Keratinocyte (primary cell): Measurements from ENCODE around the gene AVPR2. TPM values are rescaled to one million over a fixed set of nuclear protein-coding genes. Genes with fewer than 3 reads are reported as not detected.

Source experiments
- DNase-seq: peaks from one replicate; pipeline ENCODE4 v3.0.0-alpha.2; 2011; ENCODE audit warnings: low read depth, missing footprints, low spot score
- FAIRE-seq: peaks from 2 replicates; lab custom pipeline; 2011; peaks lifted over from hg19 to GRCh38; lab: Jason Lieb, UNC
- H2AFZ ChIP-seq: 2 replicates; pipeline ENCODE4 v1.6.0; 2012; ENCODE audit warnings: low read length, control low read depth, inconsistent platforms; ENCODE audit not compliant: control insufficient read depth
- H3K27ac ChIP-seq: 2 replicates; pipeline ENCODE4 v1.5.1; 2011; ENCODE audit warnings: low read length; ENCODE audit not compliant: control insufficient read depth, insufficient read depth
- H3K27me3 ChIP-seq: 3 replicates; pipeline ENCODE4 v1.6.0; 2011; ENCODE audit warnings: low read length; ENCODE audit not compliant: control insufficient read depth, insufficient read depth; ENCODE audit errors: extremely low read depth
- H3K36me3 ChIP-seq, 2 experiments: 2 replicates in 1 of 2; 3 replicates in 1 of 2; pipeline ENCODE4 v1.5.1; 2011; ENCODE audit warnings: low read length in 2 of 2, mild to moderate bottlenecking in 1 of 2; ENCODE audit not compliant: control insufficient read depth in 2 of 2, insufficient read depth in 2 of 2; ENCODE audit errors: extremely low read depth in 1 of 2
- H3K4me1 ChIP-seq: 3 replicates; pipeline ENCODE4 v1.5.1; 2011; ENCODE audit warnings: low read length; ENCODE audit not compliant: control insufficient read depth, insufficient read depth; ENCODE audit errors: extremely low read depth
- H3K4me2 ChIP-seq: 3 replicates; pipeline ENCODE4 v1.6.0; 2011; ENCODE audit warnings: low read depth, low read length; ENCODE audit not compliant: control insufficient read depth, insufficient read depth; ENCODE audit errors: extremely low read depth
- H3K4me3 ChIP-seq, 3 experiments: fragments of 200-600 bp in 1 of 3; sonication (generic) in 1 of 3; 2 replicates in 2 of 3; 3 replicates in 1 of 3; pipeline ENCODE4 v1.5.1; 2011 to 2016; ENCODE audit warnings: low read length in 3 of 3, mild to moderate bottlenecking in 3 of 3, control low read depth in 2 of 3, inconsistent platforms in 1 of 3, low read depth in 1 of 3, mixed read lengths in 1 of 3, mixed run types in 1 of 3, moderate library complexity in 1 of 3; ENCODE audit not compliant: control insufficient read depth in 2 of 3, insufficient read depth in 2 of 3; ENCODE audit errors: extremely low read depth in 1 of 3
- H3K79me2 ChIP-seq: 2 replicates; pipeline ENCODE4 v1.6.0; 2012; ENCODE audit warnings: low read length; ENCODE audit not compliant: control insufficient read depth, insufficient read depth
- H3K9ac ChIP-seq: 3 replicates; pipeline ENCODE4 v1.6.0; 2011; ENCODE audit warnings: low read length; ENCODE audit not compliant: control insufficient read depth, insufficient read depth; ENCODE audit errors: extremely low read depth
- H3K9me1 ChIP-seq: 3 replicates; pipeline ENCODE4 v1.6.0; 2011; ENCODE audit warnings: low read length; ENCODE audit not compliant: control insufficient read depth, insufficient read depth; ENCODE audit errors: extremely low read depth
- H3K9me3 ChIP-seq: 2 replicates; pipeline ENCODE4 v1.5.1; 2012; ENCODE audit warnings: low read depth, low read length; ENCODE audit not compliant: control insufficient read depth
- H4K20me1 ChIP-seq: 3 replicates; pipeline ENCODE4 v1.6.0; 2011; ENCODE audit warnings: low read length; ENCODE audit not compliant: control insufficient read depth, insufficient read depth; ENCODE audit errors: extremely low read depth
- EZH2 ChIP-seq: IDR thresholded peaks from one replicate; pipeline ENCODE4 v1.6.1; 2012; ENCODE audit warnings: inconsistent platforms, mild to moderate bottlenecking, low read length, moderate library complexity
- dilution Hi-C: fragments of 300-500 bp; cut with MboI; formaldehyde crosslinking; loops from one replicate; pipeline ENCODE4 v1.7.0; 2020; ENCODE audit warnings: low sequenced_read_pairs; ENCODE audit not compliant: extremely low pct_ligation_motif_present
- polyA plus RNA-seq, 5 experiments: library from polyadenylated mRNA; depleted of rRNA in 3 of 5; stranded (reverse) in 3 of 5; stranded (forward) in 1 of 5; unstranded in 1 of 5; fragments of >200 nt; gene quantifications; 1 replicate in 1 of 5; 2 replicates in 3 of 5; 3 replicates in 1 of 5; pipeline versions ENCODE4 v1.2.1 to v1.2.3, GENCODE V29; 2011 to 2012; ENCODE audit warnings: missing spikeins in 2 of 5, low read depth in 1 of 5, low replicate concordance in 1 of 5
- TF ChIP-seq, protein P1 (sequence below), 3 experiments: IDR thresholded peaks in 1 of 3; conservative IDR thresholded peaks in 1 of 3; optimal IDR thresholded peaks in 1 of 3; 2 replicates in 2 of 3; 3 replicates in 1 of 3; pipeline versions ENCODE3 to v1.5.1; 2011; ENCODE audit warnings: low read length in 3 of 3, mild to moderate bottlenecking in 3 of 3, moderate library complexity in 2 of 3, control low read depth in 1 of 3, inconsistent platforms in 1 of 3; ENCODE audit not compliant: insufficient read depth in 2 of 3; ENCODE audit errors: extremely low read depth in 1 of 3

The AVPR2 gene
- polyA plus RNA-seq, 1 donor (not counting 4 experiments of a cell fraction or from before 2014, with no cell fraction given), result not detected

DNA sequence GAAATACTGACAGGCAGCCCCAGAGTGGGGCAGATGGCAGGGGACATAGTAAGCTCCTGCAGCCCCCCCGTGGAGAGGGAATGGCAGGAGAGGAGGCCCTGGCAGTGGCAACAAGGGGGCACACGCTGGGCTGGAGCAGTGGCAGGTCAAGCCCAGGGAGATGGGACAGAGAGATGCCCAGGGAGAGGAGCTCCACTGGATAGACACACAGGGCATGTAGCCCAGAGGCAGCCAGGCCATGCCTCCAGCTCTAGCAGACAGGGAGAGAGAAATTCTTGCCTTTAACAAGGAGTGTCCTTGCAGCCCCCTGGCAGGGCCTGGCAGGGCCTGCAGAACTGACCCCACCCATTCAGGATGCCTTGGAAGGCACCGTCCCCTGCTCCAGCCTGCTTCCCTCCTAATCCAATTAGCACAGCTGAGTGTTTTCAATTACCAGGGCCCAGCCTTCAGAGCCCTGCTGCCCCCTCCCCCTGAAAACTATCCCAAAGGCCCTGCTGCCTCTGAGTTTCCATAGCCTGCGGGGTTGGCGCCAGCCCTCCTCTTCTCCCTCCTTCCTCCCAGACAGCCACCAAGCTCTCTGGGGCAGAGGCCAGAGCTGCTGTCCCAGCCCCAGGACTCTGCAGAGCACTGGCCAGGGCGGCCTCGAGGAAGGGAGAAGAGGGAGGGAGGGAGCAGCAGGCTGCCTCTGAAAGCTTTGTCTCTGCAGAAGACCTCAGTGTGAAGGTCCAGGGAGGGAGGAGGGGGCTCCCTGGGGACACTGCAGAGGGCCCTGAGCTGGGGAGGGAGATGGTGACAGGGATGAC is 31.0 kb upstream of the AVPR2 start:
- no peaks in the 10 kb centered on the region for H3K79me2 ChIP-seq
- H3K36me3 ChIP-seq, result peaks cover 0 to 8% of the 10 kb centered on the region in 2 experiments
- H3K27ac ChIP-seq, result no peak overlapping the region
- no peaks in the 10 kb centered on the region for H3K4me1 ChIP-seq
- no peak overlapping the region for H3K4me3 ChIP-seq
- H3K9me1 ChIP-seq, result no peaks in the 10 kb centered on the region
- H3K4me2 ChIP-seq, result no peak overlapping the region
- H4K20me1 ChIP-seq, result peaks cover 2% of the 10 kb centered on the region
- peaks cover 3% of the 10 kb centered on the region for H3K27me3 ChIP-seq
- DNase-seq (no peak), FAIRE-seq (no peak)
- H3K9me3 ChIP-seq, result no peaks in the 10 kb centered on the region
- H3K9ac ChIP-seq, result no peak overlapping the region
- dilution Hi-C loops, result no loop called here
- TF ChIP-seq, protein P1, sequence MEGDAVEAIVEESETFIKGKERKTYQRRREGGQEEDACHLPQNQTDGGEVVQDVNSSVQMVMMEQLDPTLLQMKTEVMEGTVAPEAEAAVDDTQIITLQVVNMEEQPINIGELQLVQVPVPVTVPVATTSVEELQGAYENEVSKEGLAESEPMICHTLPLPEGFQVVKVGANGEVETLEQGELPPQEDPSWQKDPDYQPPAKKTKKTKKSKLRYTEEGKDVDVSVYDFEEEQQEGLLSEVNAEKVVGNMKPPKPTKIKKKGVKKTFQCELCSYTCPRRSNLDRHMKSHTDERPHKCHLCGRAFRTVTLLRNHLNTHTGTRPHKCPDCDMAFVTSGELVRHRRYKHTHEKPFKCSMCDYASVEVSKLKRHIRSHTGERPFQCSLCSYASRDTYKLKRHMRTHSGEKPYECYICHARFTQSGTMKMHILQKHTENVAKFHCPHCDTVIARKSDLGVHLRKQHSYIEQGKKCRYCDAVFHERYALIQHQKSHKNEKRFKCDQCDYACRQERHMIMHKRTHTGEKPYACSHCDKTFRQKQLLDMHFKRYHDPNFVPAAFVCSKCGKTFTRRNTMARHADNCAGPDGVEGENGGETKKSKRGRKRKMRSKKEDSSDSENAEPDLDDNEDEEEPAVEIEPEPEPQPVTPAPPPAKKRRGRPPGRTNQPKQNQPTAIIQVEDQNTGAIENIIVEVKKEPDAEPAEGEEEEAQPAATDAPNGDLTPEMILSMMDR (optimal IDR thresholded peaks at IDR 0.05 in 1 of 3, IDR thresholded peaks at IDR 0.05 in 1 of 3, conservative IDR thresholded peaks at IDR 0.05 in 1 of 3; ENCODE audit: extremely low read depth in 1 of 3, insufficient read depth in 2 of 3, low read length in 3 of 3), result no peak
- no peak overlapping the region for H2AFZ ChIP-seq

DNA sequence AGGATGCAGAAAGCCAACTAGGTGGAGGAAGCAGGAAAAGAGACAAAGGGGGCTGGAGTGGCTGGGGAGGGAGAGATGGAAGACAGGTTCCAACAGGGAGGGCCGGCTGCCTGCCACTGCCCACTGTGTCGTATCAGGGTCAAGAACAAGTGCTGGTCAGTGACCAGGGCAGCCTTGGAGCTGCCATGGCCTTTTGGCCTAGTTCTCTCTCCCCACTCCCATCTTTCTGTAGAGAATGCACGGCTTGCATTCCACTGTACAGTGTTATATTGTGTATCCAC is 30.4 kb upstream of the AVPR2 start:
- Histone ChIP-seq H3K27me3 (peaks cover 8% of the 10 kb centered on the region), H4K20me1 (peaks cover 3% of the 10 kb centered on the region), H3K4me3 (no peak overlapping the region), H2AFZ (no peak overlapping the region), H3K9ac (no peak overlapping the region), H3K79me2 (no peaks in the 10 kb centered on the region), H3K9me1 (no peaks in the 10 kb centered on the region), H3K36me3 (peaks cover 0 to 8% of the 10 kb centered on the region in 2 experiments), H3K4me2 (no peak overlapping the region), H3K9me3 (no peaks in the 10 kb centered on the region), H3K27ac (no peak overlapping the region), H3K4me1 (no peaks in the 10 kb centered on the region)
- DNase-seq (no peak), FAIRE-seq (no peak)
- dilution Hi-C loops, result no loop called here
- TF ChIP-seq EZH2, result no peak
- TF ChIP-seq, protein P1 (optimal IDR thresholded peaks at IDR 0.05 in 1 of 3, IDR thresholded peaks at IDR 0.05 in 1 of 3, conservative IDR thresholded peaks at IDR 0.05 in 1 of 3; ENCODE audit: extremely low read depth in 1 of 3, insufficient read depth in 2 of 3, low read length in 3 of 3), result no peak
